Testis (tissue), 2 donors: Measurements from ENCODE around the gene ZNF644.

Experiments used
- CTCF ChIP-seq, 3 experiments: fragments of 450-650 bp in 2 of 3; fragments of 200-600 bp in 1 of 3; sonication (generic) in 1 of 3; IDR thresholded peaks; one replicate each; pipeline ENCODE4 v1.5.1; 2016 to 2019; ENCODE audit warnings: antibody characterized with exemption in 3 of 3, mild to moderate bottlenecking in 2 of 3, moderate library complexity in 1 of 3
- POLR2A ChIP-seq: fragments of 450-650 bp; IDR thresholded peaks from one replicate; pipeline ENCODE4 v1.6.1; 2017; ENCODE audit warnings: antibody characterized with exemption, mild to moderate bottlenecking, moderate library complexity

GRCh38 chr1:90989990-90990389, 31.8 kb downstream of the ZNF644 start:
- TF ChIP-seq CTCF (IDR thresholded peaks at IDR 0.05) (no peak), POLR2A (no peak)
